ENCODE data around the gene SRGAP3. TPM values are rescaled to one million over a fixed set of nuclear protein-coding genes. Genes with fewer than 3 reads are reported as not detected.

SRGAP3 gene
- total and polyA plus RNA-seq, 4 donors: 1.2 to 32.8 (median 7.3) TPM

DNA sequence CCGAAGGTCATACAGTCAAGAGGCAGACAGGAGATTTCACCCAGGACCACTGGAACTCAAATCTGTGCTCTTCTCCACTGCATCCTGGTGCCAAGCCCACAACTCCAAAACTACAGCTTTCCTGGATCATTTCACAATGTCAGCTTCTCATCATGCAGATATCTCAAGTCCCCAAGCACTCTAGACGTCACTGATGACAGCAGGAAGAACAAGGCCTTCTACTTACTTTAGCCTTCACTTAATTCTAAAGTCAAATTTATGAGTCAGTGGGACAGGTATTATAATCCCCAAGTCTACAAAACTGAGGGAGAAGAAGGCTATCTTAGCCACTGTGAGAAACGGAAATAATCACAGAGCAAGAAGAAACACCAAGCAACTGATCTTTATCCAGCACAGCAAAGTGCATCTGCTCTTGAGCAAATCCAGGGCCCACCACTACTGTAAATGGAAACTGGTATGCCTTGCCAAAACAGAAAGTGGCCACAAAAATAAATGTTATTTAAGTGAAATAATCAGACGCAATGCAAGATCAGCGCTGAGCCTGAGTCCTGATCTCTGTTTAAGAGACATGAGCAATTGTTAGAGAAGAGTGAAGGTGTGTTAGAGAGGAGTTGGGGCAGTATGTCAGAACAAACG is 287.1 kb downstream of the SRGAP3 start:
- DNase-seq (no peak), ATAC-seq (ENCODE audit: insufficient read depth, low FRiP score) (no peak)
- H3K4me1 ChIP-seq (ENCODE audit: control insufficient read depth in 5 of 5, insufficient read depth in 5 of 5, low read length in 5 of 5): peaks cover 0 to 10% (median 3%) of the 10 kb centered on the region in 5 donors
- no peaks in the 10 kb centered on the region for H3K9me3 ChIP-seq (ENCODE audit: control insufficient read depth in 4 of 4, insufficient read depth in 3 of 4, low read length in 3 of 4)
- H3K4me3 ChIP-seq: no peak overlapping the region
- 31 to 40% methylated on average over 6 of the region's 6 CpGs for WGBS, 2 donors
- peaks cover 0 to 6% (median 1%) of the 10 kb centered on the region in 4 donors for H3K36me3 ChIP-seq (ENCODE audit: control insufficient read depth in 4 of 4, insufficient read depth in 4 of 4, low read length in 4 of 4)
- TF ChIP-seq, protein P1, sequence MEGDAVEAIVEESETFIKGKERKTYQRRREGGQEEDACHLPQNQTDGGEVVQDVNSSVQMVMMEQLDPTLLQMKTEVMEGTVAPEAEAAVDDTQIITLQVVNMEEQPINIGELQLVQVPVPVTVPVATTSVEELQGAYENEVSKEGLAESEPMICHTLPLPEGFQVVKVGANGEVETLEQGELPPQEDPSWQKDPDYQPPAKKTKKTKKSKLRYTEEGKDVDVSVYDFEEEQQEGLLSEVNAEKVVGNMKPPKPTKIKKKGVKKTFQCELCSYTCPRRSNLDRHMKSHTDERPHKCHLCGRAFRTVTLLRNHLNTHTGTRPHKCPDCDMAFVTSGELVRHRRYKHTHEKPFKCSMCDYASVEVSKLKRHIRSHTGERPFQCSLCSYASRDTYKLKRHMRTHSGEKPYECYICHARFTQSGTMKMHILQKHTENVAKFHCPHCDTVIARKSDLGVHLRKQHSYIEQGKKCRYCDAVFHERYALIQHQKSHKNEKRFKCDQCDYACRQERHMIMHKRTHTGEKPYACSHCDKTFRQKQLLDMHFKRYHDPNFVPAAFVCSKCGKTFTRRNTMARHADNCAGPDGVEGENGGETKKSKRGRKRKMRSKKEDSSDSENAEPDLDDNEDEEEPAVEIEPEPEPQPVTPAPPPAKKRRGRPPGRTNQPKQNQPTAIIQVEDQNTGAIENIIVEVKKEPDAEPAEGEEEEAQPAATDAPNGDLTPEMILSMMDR (IDR thresholded peaks at IDR 0.05; ENCODE audit: control extremely low read depth, extremely low read depth): no peak
- H3K9ac ChIP-seq (ENCODE audit: insufficient read depth in 1 of 2, low read length in 2 of 2): peak overlapping the region; percentile 74 to 91
- H3K27me3 ChIP-seq (ENCODE audit: control insufficient read depth in 3 of 3, insufficient read depth in 3 of 3, low read length in 2 of 3): no peaks in the 10 kb centered on the region
- no peak overlapping the region for H3K27ac ChIP-seq (ENCODE audit: low read depth in 1 of 2, low read length in 1 of 2)

DNA sequence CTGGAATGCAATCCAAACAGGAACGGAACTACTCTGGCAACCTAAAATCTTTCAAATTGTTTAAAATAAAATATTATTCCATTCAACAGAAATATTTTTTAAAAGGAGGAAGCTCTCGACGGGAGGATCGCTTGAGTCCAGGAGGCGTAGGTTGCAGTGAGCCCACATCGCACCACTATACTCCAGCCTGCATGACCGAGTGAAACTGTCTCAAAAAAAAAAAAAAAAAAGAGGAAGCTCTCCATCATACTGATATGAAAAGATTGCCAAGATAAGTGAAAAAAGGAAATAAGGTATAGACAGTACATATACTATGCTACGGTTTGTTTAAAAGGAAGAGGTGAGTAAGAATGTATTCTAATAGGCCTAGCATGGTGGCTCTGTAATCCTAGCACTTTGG is 289.8 kb downstream of the SRGAP3 start:
- DNase-seq (no peak), ATAC-seq (ENCODE audit: insufficient read depth, low FRiP score) (no peak)
- 37 to 73% methylated on average over 8 of the region's 8 CpGs for WGBS, 2 donors
- Histone ChIP-seq H3K36me3 (ENCODE audit: control insufficient read depth in 4 of 4, insufficient read depth in 4 of 4, low read length in 4 of 4) (peaks cover 0 to 6% (median 1%) of the 10 kb centered on the region in 4 donors), H3K27me3 (ENCODE audit: control insufficient read depth in 3 of 3, insufficient read depth in 3 of 3, low read length in 2 of 3) (no peaks in the 10 kb centered on the region), H3K4me3 (no peak overlapping the region), H3K9me3 (ENCODE audit: control insufficient read depth in 4 of 4, insufficient read depth in 3 of 4, low read length in 3 of 4) (no peaks in the 10 kb centered on the region), H3K9ac (ENCODE audit: insufficient read depth in 1 of 2, low read length in 2 of 2) (no peak overlapping the region), H3K4me1 (ENCODE audit: control insufficient read depth in 5 of 5, insufficient read depth in 5 of 5, low read length in 5 of 5) (peaks cover 0 to 10% (median 3%) of the 10 kb centered on the region in 5 donors), H3K27ac (ENCODE audit: low read depth in 1 of 2, low read length in 1 of 2) (no peak overlapping the region)
- TF ChIP-seq, protein P1 (IDR thresholded peaks at IDR 0.05; ENCODE audit: control extremely low read depth, extremely low read depth): no peak

DNA sequence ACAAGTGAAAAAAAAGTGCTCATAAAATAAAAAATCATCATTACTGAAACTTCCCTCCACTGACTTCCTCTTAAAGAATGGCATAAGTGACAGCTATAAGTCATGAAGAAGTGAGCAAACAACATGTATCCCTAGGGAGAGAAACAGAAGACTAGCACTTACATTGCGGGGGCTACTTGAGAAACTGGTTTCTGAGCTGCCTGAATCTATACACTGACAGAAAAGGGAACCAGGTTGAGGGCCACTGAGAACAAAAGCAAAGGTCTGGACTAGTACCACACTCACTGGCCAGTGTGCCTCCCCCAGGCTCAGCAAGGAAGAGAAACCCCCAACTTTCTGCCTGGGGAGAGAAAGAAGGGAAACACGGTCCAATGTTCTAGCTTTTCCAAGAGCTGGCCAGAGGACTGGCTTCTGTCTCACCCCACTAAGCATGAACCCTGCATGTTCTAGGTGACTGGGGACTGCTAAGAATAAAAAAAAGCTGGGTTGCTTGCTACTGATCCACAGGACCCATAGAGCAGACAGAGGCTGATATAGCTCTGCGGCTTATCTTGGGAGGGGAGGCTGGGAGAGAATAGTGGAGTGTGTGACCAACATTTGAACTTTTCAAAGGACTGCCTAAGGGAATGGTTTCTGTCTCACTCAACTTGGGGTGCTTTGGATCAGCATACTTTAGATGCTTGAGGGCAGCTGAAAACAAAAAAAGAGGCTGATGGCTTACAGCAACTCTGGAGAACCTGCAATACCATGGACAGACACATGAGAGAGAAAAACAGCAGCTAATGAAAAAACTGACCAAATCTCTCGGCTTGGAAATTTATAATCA is 294.3 kb downstream of the SRGAP3 start:
- 85 to 92% methylated on average over 4 of the region's 4 CpGs for WGBS, 2 donors
- H3K9ac ChIP-seq (ENCODE audit: insufficient read depth in 1 of 2, low read length in 2 of 2): no peak overlapping the region
- no peak overlapping the region for H3K4me3 ChIP-seq

More for the DNA sequence above, 294.3 kb downstream of the SRGAP3 start:
- H3K36me3 ChIP-seq (ENCODE audit: control insufficient read depth in 4 of 4, insufficient read depth in 4 of 4, low read length in 4 of 4): peaks cover 0 to 3% (median 1%) of the 10 kb centered on the region in 4 donors
- no peaks in the 10 kb centered on the region for H3K4me1 ChIP-seq (ENCODE audit: control insufficient read depth in 5 of 5, insufficient read depth in 5 of 5, low read length in 5 of 5)
- peak overlapping the region; percentile 7 to 8 for H3K27ac ChIP-seq (ENCODE audit: low read depth in 1 of 2, low read length in 1 of 2)
- TF ChIP-seq, protein P1 (IDR thresholded peaks at IDR 0.05; ENCODE audit: control extremely low read depth, extremely low read depth): no peak
- no peaks in the 10 kb centered on the region for H3K27me3 ChIP-seq (ENCODE audit: control insufficient read depth in 3 of 3, insufficient read depth in 3 of 3, low read length in 2 of 3)
- no peaks in the 10 kb centered on the region for H3K9me3 ChIP-seq (ENCODE audit: control insufficient read depth in 4 of 4, insufficient read depth in 3 of 4, low read length in 3 of 4)
- DNase-seq: no peak
- ATAC-seq (ENCODE audit: insufficient read depth, low FRiP score): no peak

All from lung (tissue), 12 donors.